HEK293T (cell line): ENCODE data around the gene BRD8.

Experiments used
- CTCF ChIA-PET: fragments of 350-600 bp; formaldehyde crosslinking; extraction: SDS; loops from one replicate; lab custom pipeline; 2021; ENCODE audit warnings: antibody characterized with exemption, inconsistent platforms; lab: Yijun Ruan, JAX
- POLR2A ChIA-PET: fragments of 350-600 bp; formaldehyde crosslinking; extraction: SDS; loops from one replicate; lab custom pipeline; 2020; ENCODE audit warnings: antibody characterized with exemption, inconsistent platforms; lab: Yijun Ruan, JAX
- DNase-seq: peaks from one replicate; pipeline ENCODE4 v3.0.0; 2012; ENCODE audit warnings: mixed read lengths; ENCODE audit errors: extremely low spot score
- ARNT ChIP-seq: fragments of 450-650 bp; IDR thresholded peaks from 2 replicates; pipeline ENCODE4 v1.6.1; 2017; ENCODE audit warnings: mild to moderate bottlenecking
- BHLHE40 ChIP-seq: fragments of 450-650 bp; IDR thresholded peaks from 2 replicates; pipeline ENCODE4 v1.6.1; 2016; ENCODE audit warnings: mild to moderate bottlenecking, moderate library complexity, borderline replicate concordance
- CTBP1 ChIP-seq: fragments of 450-650 bp; IDR thresholded peaks from 2 replicates; pipeline ENCODE4 v1.6.1; 2016; ENCODE audit warnings: borderline replicate concordance
- ELF4 ChIP-seq: fragments of 450-650 bp; IDR thresholded peaks from 2 replicates; pipeline ENCODE4 v1.6.1; 2017; ENCODE audit warnings: antibody characterized with exemption
- FOXA1 ChIP-seq: fragments of 450-650 bp; IDR thresholded peaks from 2 replicates; pipeline ENCODE4 v1.6.1; 2016; ENCODE audit warnings: mild to moderate bottlenecking
- FOXK2 ChIP-seq: fragments of 450-650 bp; IDR thresholded peaks from 2 replicates; pipeline ENCODE4 v1.6.1; 2016; ENCODE audit warnings: mild to moderate bottlenecking
- FOXM1 ChIP-seq: fragments of 450-650 bp; IDR thresholded peaks from 2 replicates; pipeline ENCODE4 v1.6.1; 2017; ENCODE audit warnings: mild to moderate bottlenecking, borderline replicate concordance
- HDGF ChIP-seq: fragments of 450-650 bp; IDR thresholded peaks from 2 replicates; pipeline ENCODE4 v1.6.1; 2017; ENCODE audit warnings: antibody characterized with exemption, borderline replicate concordance
- L3MBTL2 ChIP-seq: fragments of 450-650 bp; conservative IDR thresholded peaks from 2 replicates; pipeline ENCODE4 v1.6.1; 2016; ENCODE audit warnings: mild to moderate bottlenecking
- LEF1 ChIP-seq: fragments of 450-650 bp; IDR thresholded peaks from 2 replicates; pipeline ENCODE4 v1.6.1; 2017; ENCODE audit warnings: mild to moderate bottlenecking, borderline replicate concordance
- NFRKB ChIP-seq: fragments of 450-650 bp; IDR thresholded peaks from 2 replicates; pipeline ENCODE4 v1.6.1; 2016; ENCODE audit warnings: mild to moderate bottlenecking, moderate library complexity
- SP1 ChIP-seq: fragments of 450-650 bp; IDR thresholded peaks from 2 replicates; pipeline ENCODE4 v1.6.1; 2017
- SUZ12 ChIP-seq: fragments of 450-650 bp; IDR thresholded peaks from 2 replicates; pipeline ENCODE4 v1.6.1; 2016; ENCODE audit warnings: mild to moderate bottlenecking
- TARDBP ChIP-seq: fragments of 450-650 bp; IDR thresholded peaks from 2 replicates; pipeline ENCODE4 v1.6.1; 2016
- ZNF384 ChIP-seq: fragments of 450-650 bp; IDR thresholded peaks from 2 replicates; pipeline ENCODE4 v1.6.1; 2016
- TF ChIP-seq, protein P1 (sequence below): fragments of 450-650 bp; IDR thresholded peaks from 2 replicates; pipeline ENCODE4 v1.6.1; 2016

The BRD8 gene

DNA sequence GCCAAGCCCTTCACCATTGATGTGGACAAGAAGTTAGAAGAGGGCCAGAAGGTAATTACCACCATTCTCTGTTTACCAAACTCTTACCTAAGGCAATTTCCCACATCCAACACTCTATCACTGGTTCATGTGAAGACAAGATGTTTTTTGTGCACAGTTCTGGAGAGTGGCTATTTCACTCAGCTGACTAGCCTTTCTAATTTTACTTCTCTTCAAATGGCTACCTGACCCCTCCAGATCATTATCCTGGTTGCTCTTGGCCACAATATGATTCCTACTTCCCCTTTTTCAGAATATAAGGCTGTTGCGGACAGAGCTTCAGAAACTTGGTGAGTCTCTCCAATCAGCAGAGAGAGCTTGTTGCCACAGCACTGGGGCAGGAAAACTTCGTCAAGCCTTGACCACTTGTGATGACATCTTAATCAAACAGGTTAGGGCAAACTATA lies 7.6 kb upstream of the BRD8 start:
- DNase-seq = no peak
- POLR2A ChIA-PET = interaction anchor here (0.8 to 4.9 kb wide), 2 partner anchors 13 to 27 kb away, joined by 5 to 20 read pairs; partner anchors contain the start of gene CDC23
- CTCF ChIA-PET = interaction anchor here (0.5 kb wide), 1 partner anchor 9 kb away, joined by 3 read pairs; no protein-coding TSS in a partner anchor
- no peak for TF ChIP-seq TARDBP
- TF ChIP-seq FOXA1 = no peak
- no peak for TF ChIP-seq NFRKB
- TF ChIP-seq L3MBTL2 = no peak
- TF ChIP-seq HDGF = no peak

DNA sequence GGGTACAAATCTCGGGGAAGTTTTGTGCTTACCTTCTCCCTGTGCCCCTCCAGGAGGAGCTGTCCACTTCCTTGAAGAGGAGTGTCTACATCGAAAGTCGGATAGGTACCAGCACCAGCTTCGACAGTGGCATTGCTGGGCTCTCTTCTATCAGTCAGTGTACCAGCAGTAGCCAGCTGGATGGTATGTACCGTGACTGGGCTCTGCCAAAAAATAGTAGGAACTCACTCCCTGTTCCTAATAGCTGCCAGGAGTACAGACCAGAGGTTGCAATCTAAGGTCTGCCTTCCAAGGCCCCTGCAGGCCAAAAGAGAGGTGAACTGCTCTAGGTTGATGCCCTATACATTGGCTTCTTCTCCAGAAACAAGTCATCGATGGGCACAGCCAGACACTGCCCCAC lies 4.4 kb upstream of the BRD8 start:
- POLR2A ChIA-PET = interaction anchor here (1.6 kb wide), 1 partner anchor 31 kb away, joined by 5 read pairs; the partner anchor contains the start of gene CDC23
- TF ChIP-seq CTBP1 (no peak), ARNT (no peak), BHLHE40 (no peak), TARDBP (no peak), L3MBTL2 (no peak), SP1 (no peak), ZNF384 (no peak), FOXM1 (no peak), FOXA1 (no peak), LEF1 (no peak), HDGF (no peak), NFRKB (no peak), ELF4 (no peak), FOXK2 (no peak)
- TF ChIP-seq, protein P1, sequence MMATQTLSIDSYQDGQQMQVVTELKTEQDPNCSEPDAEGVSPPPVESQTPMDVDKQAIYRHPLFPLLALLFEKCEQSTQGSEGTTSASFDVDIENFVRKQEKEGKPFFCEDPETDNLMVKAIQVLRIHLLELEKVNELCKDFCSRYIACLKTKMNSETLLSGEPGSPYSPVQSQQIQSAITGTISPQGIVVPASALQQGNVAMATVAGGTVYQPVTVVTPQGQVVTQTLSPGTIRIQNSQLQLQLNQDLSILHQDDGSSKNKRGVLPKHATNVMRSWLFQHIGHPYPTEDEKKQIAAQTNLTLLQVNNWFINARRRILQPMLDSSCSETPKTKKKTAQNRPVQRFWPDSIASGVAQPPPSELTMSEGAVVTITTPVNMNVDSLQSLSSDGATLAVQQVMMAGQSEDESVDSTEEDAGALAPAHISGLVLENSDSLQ = no peak
- no peak for DNase-seq
- CTCF ChIA-PET = interaction anchor here (1.1 kb wide), 1 partner anchor 171 kb away, joined by 3 read pairs; no protein-coding TSS in a partner anchor

DNA sequence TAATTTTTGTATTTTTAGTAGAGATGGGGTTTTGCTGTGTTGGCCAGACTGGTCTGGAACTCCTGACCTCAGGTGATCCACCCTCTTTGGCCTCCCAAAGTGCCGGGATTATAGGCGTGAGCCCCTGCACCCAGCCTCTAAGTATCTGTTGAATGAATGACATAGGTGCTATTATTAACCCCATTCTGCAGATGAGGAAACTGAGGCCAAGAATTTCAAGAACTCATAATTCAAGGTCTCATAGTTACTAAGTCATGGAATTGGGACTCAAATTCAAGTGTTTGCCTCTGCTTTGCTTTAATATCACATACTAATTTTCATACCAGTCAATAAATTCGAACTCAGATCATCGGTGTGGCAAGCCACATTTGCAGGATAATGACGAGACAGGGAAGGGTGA lies 2.4 kb upstream of the BRD8 start:
- POLR2A ChIA-PET = no interaction called here
- TF ChIP-seq CTBP1 = no peak
- TF ChIP-seq FOXA1 = no peak
- no peak for TF ChIP-seq ELF4
- no peak for TF ChIP-seq FOXK2
- no peak for TF ChIP-seq ZNF384
- no peak for TF ChIP-seq BHLHE40
- TF ChIP-seq ARNT = no peak
- no peak for TF ChIP-seq TARDBP
- TF ChIP-seq SP1 = no peak
- no peak for TF ChIP-seq FOXM1
- TF ChIP-seq, protein P1 = no peak
- TF ChIP-seq SUZ12 = no peak
- TF ChIP-seq NFRKB = no peak
- no peak for TF ChIP-seq HDGF
- no peak for DNase-seq
- CTCF ChIA-PET = interaction anchor here (1.4 to 1.8 kb wide), 3 partner anchors 63 to 318 kb away, joined by 4 to 6 read pairs (median 4); no protein-coding TSS in a partner anchor

DNA sequence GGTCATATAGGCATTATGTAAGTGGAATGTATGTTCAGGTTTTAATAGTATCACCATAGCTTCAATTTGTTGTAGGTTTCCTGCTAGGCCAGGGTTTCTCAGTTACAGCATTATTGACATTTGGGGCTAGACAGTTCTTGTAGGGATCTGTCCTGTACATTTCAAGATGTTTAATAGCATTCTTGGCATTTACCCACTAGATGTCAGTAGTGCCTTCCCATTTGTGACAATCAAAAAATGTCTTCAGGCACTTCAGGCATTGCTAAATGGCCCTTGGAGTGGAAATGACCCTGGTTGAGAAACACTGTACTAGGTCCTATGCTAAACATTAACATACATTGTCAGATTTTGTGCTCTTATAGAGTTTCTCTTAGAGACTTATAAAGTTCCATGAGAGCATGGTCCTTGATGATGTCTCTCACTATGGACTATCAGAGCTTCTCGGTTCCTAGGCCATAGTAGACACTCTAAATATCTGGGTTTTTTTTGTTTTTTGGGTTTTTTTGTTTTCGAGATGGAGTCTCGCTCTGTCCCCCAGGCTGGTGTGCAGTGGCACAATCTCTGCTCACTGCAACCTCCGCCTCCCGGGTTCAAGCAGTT lies 1.9 kb upstream of the BRD8 start:
- DNase-seq = peak; percentile 53
- TF ChIP-seq, protein P1 = peak; percentile 59
- TF ChIP-seq L3MBTL2 (no peak), HDGF (no peak), NFRKB (no peak), ZNF384 (no peak)
- ChIA-PET POLR2A (interaction anchor here (0.6 to 2.6 kb wide), 5 partner anchors 8 to 518 kb away, joined by 3 to 19 read pairs (median 6); partner anchors contain the start of gene CDC23), CTCF (interaction anchor here (0.6 to 1.8 kb wide), 8 partner anchors 43 to 323 kb away, joined by 3 to 6 read pairs (median 4); partner anchors contain the start of genes CDC25C and KDM3B)

DNA sequence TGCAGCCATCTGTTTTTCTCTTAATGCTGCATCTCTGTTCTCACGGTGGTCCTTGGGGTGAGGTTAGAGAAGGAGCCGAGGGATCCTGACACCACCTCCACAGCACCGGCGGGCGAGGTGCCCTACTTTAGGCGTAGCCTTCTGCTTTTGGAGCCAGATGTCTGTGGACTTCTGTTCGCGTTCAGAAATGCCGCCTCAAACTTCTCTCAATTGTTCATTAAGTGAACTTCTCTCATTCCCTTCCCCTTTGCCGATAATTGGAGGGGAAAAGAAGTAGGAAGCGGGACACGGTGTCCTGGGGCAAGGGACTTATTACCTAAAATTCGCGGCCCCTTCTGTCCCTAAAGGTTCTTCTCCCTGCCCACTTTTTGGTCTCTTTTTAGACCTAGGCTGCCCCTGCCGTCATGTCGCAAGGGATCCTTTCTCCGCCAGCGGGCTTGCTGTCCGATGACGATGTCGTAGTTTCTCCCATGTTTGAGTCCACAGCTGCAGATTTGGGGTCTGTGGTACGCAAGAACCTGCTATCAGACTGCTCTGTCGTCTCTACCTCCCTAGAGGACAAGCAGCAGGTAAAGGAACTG lies 937 bp upstream of the BRD8 start:
- POLR2A ChIA-PET = interaction anchor here (0.7 to 2.6 kb wide), 24 partner anchors 9 to 325 kb away, joined by 3 to 19 read pairs (median 5); partner anchors contain the start of genes CDC23, CDC25C, FAM53C and KDM3B
- DNase-seq = peak; percentile 27
- CTCF ChIA-PET = interaction anchor here (0.6 to 1.8 kb wide), 15 partner anchors 27 to 324 kb away, joined by 3 to 6 read pairs (median 4); partner anchors contain the start of genes CDC25C and KDM3B
- TF ChIP-seq NFRKB (no peak), HDGF (no peak), FOXA1 (no peak), L3MBTL2 (0 out of 2 replicates have a peak, but pooled peaks have one; percentile 2), LEF1 (no peak), ZNF384 (no peak), BHLHE40 (no peak)
